Measurements from ENCODE around the gene MAP3K6.
A peak's percentile ranks its signal among the peaks of the same experiment; 100 is the strongest.
"Not testable (repeated sequence)": the region's sequence is repeated elsewhere in the genome, so short reads cannot be mapped to it uniquely, and the experiment has no call there.

Gene MAP3K6

GRCh38 chr1:27392096-27392777 is 25.5 kb upstream of the MAP3K6 start, which contains the start of gene GPR3:
GPR3 (plus strand) TSS chr1:27392622; CDS start chr1:27393799, 1,177 bp downstream.
- Mint-ChIP-seq H3K27me3 (peaks cover 38% of the 10 kb centered on the region), H3K4me1 (ENCODE audit: low read depth) (peaks cover 25% of the 10 kb centered on the region), H3K27ac (peak within 1 kb of the TSS; percentile 74), H3K4me3 (peak within 1 kb of the TSS; percentile 76), H3K9me3 (no peaks in the 10 kb centered on the region), H3K36me3 (ENCODE audit: low read depth) (no peaks in the 10 kb centered on the region)
- intact Hi-C loops (cut with micrococcal nuclease), result loop anchor here (1.0 kb wide), 2 partner anchors 35 to 92 kb away; no protein-coding TSS in a partner anchor

DNA sequence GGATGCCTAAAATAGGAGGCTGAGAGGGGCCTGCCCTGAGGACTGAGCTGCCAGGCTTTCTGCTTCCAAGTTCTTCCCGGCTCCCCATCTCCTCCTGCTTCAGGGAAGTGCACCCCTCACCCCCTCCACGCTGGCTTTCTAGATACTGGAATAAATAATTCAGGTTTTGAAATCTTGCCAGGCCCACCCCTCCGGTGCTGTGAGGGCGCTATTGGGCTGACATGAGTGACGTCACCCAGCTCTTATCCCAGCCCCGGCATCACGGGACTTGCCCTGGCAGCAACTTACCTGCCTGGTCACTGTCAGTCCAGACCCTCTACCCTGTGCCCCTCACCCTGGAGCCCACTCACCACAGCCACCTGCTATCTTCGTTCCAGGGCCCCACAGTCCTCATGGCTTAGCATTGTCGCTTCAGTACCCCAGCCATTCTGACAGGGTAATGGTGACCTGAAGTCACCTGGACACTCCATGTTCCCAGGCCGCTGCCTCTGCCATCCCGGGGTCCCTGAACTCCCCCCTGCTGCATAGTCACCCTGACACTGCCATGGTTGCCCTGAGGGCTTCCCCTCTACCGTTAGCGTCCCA is 24.8 kb upstream of the MAP3K6 start:
- Mint-ChIP-seq H3K4me3 (peak overlapping the region; percentile 76), H3K27ac (peak overlapping the region; percentile 74), H3K36me3 (ENCODE audit: low read depth) (no peaks in the 10 kb centered on the region), H3K9me3 (no peaks in the 10 kb centered on the region), H3K27me3 (peaks cover 43% of the 10 kb centered on the region), H3K4me1 (ENCODE audit: low read depth) (peaks cover 20% of the 10 kb centered on the region)
- intact Hi-C loops (cut with micrococcal nuclease), result loop anchor here (1.0 kb wide), 2 partner anchors 34 to 91 kb away; no protein-coding TSS in a partner anchor

DNA sequence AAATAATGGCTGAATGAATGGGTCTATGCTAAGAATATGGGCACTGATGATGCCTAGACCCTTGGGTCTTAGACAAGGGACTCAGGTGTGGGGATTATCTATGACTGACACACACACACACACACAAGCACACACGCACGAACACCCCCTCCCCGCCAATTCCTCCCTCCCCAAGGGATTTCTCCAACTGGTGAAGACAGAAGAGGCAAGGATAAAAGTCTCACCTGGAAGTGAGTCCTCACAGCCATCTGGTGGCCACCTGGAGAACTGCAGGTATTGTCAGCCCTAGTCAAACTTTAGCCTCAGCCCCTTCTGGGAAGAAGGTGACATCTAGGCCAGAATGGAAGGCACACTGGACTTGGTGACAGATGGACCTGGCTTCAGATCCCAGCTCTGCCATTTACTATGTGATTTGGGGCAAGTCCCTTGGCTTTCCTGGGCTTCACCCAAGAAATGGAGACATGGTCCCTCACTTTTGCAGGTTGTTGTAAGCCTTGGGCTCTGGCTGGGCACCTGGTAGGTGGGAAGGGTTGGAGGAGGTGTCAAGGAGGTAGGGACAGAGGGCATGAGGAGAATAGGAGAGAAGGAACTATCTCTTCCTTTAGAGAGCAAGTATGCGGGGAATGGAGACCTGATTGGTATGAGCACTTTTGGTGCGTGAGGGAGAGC is 21.7 kb upstream of the MAP3K6 start:
- Mint-ChIP-seq H3K27ac (no peak overlapping the region), H3K36me3 (ENCODE audit: low read depth) (no peaks in the 10 kb centered on the region), H3K27me3 (peaks cover 52% of the 10 kb centered on the region), H3K4me3 (no peak overlapping the region), H3K9me3 (no peaks in the 10 kb centered on the region), H3K4me1 (ENCODE audit: low read depth) (peaks cover 20% of the 10 kb centered on the region)
- intact Hi-C loops (cut with micrococcal nuclease), result loop anchor here (1.0 kb wide), 1 partner anchor 31 kb away; no protein-coding TSS in a partner anchor

GRCh38 chr1:27384797-27385196 is 18.0 kb upstream of the MAP3K6 start:
- H3K4me3 Mint-ChIP-seq; H3K9me3 Mint-ChIP-seq; H3K27ac Mint-ChIP-seq; H3K36me3 Mint-ChIP-seq (ENCODE audit: low read depth); intact Hi-C loops (cut with micrococcal nuclease): not testable (repeated sequence)
- peaks cover 26% of the 10 kb centered on the region for H3K4me1 Mint-ChIP-seq (ENCODE audit: low read depth)
- H3K27me3 Mint-ChIP-seq, result peaks cover 41% of the 10 kb centered on the region

- Mint-ChIP-seq H3K36me3 (ENCODE audit: low read depth) (no peaks in the 10 kb centered on the region), H3K9me3 (no peaks in the 10 kb centered on the region), H3K27me3 (peaks cover 36% of the 10 kb centered on the region), H3K4me1 (ENCODE audit: low read depth) (peaks cover 32% of the 10 kb centered on the region), H3K4me3 (no peak overlapping the region), H3K27ac (peak overlapping the region; percentile 61)
- intact Hi-C loops (cut with micrococcal nuclease), result no loop called here
Observed at GRCh38 chr1:27383661-27384060, 16.9 kb upstream of the MAP3K6 start.

GRCh38 chr1:27383039-27383605 is 16.4 kb upstream of the MAP3K6 start, which contains the start of gene CD164L2:
CD164L2 (minus strand) TSS chr1:27383333; CDS start chr1:27383239, 94 bp downstream.
- H3K4me1 Mint-ChIP-seq (ENCODE audit: low read depth), result peaks cover 32% of the 10 kb centered on the region
- H3K9me3 Mint-ChIP-seq, result no peaks in the 10 kb centered on the region
- no peak within 1 kb of the TSS for H3K4me3 Mint-ChIP-seq
- intact Hi-C loops (cut with micrococcal nuclease), result no loop called here
- peaks cover 33% of the 10 kb centered on the region for H3K27me3 Mint-ChIP-seq
- H3K27ac Mint-ChIP-seq, result peak within 1 kb of the TSS; percentile 61
- no peaks in the 10 kb centered on the region for H3K36me3 Mint-ChIP-seq (ENCODE audit: low read depth)

- Mint-ChIP-seq H3K4me1 (ENCODE audit: low read depth) (peaks cover 32% of the 10 kb centered on the region), H3K4me3 (no peak overlapping the region), H3K36me3 (ENCODE audit: low read depth) (no peaks in the 10 kb centered on the region), H3K27me3 (peaks cover 32% of the 10 kb centered on the region), H3K27ac (peak overlapping the region; percentile 14), H3K9me3 (no peaks in the 10 kb centered on the region)
- intact Hi-C loops (cut with micrococcal nuclease), result no loop called here
Observed at GRCh38 chr1:27381969-27382762, 15.4 kb upstream of the MAP3K6 start.

DNA sequence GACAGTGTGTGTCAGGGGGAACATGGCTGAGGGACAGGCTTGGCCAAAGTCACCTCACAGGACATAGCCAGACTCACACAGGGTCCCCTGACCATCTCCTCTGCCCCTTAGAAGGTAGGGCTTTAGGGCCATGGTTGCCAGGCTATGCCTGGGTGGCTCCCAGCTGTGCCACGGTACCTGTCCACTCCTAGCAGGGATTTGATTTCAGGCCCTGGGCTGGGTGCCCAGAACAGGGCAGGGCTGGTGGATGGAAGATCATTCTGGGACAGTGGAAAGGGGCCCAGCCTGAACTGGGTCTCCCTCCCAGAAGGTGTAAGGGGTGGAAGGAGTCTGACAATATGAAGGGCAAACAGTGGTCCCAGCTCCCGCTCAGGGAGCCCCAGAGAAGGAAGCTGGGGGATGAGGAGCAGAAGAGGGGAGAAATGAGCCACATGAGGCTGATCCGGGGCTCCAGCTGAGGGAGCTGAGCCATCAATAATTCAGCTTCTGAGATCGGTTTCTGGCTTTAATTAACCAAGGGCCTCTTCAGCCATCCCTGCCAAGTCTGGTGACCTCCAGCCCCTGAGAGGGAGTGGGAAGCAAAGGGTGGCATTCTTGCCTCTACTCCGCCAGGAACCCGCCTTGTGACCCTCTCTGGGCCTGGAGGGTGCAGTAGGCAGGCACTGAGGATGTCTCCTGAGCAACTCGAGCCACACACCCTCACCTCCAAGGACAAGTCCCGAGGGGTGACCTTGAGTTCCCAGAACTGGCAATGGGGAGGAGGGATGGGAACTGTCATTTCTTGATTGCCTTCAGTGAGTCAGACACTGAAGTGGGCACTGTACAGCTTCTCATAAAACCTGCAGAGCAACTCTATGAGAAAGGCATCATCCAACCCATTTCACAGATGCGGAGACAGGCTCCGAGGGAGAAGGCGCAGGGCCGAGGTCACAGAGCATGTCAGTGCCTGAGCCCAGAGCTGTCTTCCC is 14.3 kb upstream of the MAP3K6 start:
- Mint-ChIP-seq H3K27ac (no peak overlapping the region), H3K36me3 (ENCODE audit: low read depth) (no peaks in the 10 kb centered on the region), H3K9me3 (no peaks in the 10 kb centered on the region), H3K27me3 (peaks cover 24% of the 10 kb centered on the region), H3K4me3 (no peak overlapping the region), H3K4me1 (ENCODE audit: low read depth) (peaks cover 32% of the 10 kb centered on the region)
- intact Hi-C loops (cut with micrococcal nuclease), result no loop called here

DNA sequence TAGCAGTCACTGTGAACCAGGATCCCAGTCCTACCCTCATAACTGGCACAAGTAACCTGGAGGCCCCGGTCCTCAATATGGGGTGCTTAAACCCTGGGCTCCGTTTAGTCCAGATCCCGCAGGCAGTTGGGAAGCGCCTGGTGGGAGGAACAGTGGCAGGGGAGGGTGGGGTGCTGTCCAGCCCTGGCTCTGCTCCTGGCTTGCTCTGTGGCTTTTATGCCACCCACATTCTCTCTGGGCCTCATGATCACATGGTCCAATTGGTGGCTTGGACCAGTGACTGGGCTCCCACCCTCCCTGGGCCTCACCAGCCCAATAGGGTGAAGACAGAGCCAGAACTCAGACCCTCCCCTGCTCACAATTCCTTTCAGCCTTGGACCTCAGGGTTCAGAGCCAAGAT is 13.5 kb upstream of the MAP3K6 start:
- Mint-ChIP-seq H3K27me3 (peaks cover 25% of the 10 kb centered on the region), H3K36me3 (ENCODE audit: low read depth) (no peaks in the 10 kb centered on the region), H3K9me3 (no peaks in the 10 kb centered on the region), H3K4me1 (ENCODE audit: low read depth) (peaks cover 32% of the 10 kb centered on the region), H3K4me3 (no peak overlapping the region), H3K27ac (no peak overlapping the region)
- intact Hi-C loops (cut with micrococcal nuclease), result no loop called here

DNA sequence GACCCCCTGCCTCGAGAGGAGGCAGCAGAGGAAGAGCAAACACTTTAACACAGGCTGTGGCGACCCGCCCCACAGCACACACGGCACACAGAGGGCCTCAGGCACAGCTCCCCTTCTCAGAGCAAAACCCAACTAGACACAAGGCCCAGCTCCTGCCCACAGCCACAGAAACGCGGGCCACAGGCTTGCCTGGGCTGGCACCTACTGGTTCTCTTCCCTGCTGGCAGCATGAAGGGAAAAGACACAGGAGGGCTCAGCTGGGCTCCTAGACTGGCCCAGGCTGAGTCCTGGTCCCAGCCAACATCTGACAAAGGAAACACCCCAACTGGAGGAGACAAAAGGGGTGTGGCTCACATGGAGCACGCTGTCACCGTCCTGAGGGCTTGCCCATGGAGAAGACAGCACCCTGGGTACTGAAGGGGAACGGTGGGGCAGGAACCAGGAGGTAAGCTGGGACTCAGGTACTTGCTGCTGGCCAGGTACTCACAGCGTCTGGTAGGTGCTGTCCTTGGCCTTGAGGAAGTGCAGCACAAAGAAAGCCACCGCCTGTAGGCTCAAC is 12.9 kb upstream of the MAP3K6 start:
- Mint-ChIP-seq H3K4me3 (no peak overlapping the region), H3K27ac (peak overlapping the region; percentile 12), H3K27me3 (peaks cover 25% of the 10 kb centered on the region), H3K36me3 (ENCODE audit: low read depth) (no peaks in the 10 kb centered on the region), H3K9me3 (no peaks in the 10 kb centered on the region), H3K4me1 (ENCODE audit: low read depth) (peaks cover 32% of the 10 kb centered on the region)
- intact Hi-C loops (cut with micrococcal nuclease), result no loop called here

DNA sequence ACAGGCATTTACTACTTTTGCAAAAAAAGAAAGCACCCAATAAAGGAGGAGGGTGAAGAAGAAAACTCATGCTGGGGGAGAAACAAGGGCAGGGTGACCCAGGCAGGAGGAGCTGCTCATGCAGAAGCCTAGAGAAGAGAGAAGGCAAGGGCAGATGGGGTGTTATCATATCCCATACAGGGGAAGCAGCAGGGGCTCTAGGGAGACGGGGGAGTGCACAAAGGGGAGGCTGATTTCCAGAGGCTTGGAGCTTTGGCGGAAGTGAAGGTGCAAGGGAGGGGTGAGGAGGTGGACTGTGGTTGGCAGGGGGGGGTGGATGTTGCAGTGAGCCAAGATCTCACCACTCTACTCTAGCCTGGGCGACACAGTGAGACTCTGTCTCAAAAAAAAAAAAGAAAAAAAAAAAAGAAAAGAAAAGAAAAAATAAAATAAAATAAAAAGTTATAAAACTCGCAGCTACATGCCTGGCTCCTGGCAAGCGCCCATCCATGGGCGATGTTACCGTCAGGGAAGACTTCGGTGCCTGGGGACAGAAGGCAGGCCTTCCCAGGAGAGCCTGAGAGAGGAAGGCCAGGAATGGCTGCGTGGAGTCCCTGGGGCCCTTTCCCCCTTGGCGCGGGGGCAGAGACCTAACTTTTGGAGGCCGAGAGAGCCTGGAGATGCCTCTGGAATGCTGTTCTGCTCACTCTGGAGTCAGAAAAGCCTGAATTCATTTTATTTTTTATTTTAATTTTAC is 11.2 kb upstream of the MAP3K6 start:
- Mint-ChIP-seq H3K36me3 (ENCODE audit: low read depth) (no peaks in the 10 kb centered on the region), H3K4me3 (no peak overlapping the region), H3K27me3 (peaks cover 19% of the 10 kb centered on the region), H3K4me1 (ENCODE audit: low read depth) (peaks cover 27% of the 10 kb centered on the region), H3K9me3 (no peaks in the 10 kb centered on the region), H3K27ac (no peak overlapping the region)
- intact Hi-C loops (cut with micrococcal nuclease), result no loop called here
